Mesothelial cell of epicardium (in vitro differentiated cells): ENCODE measurements around the gene SPEM1. TPM values are rescaled to one million over a fixed set of nuclear protein-coding genes. Genes with fewer than 3 reads are reported as not detected.
A peak's percentile ranks its signal among the peaks of the same experiment; 100 is the strongest.

ENCODE experiments used
- DNase-seq, 2 experiments: peaks; one replicate each; pipeline ENCODE4 v3.0.0; 2021; ENCODE audit warnings: low spot score in 2 of 2; ENCODE audit not compliant: unreplicated experiment in 2 of 2
- H3K27ac Mint-ChIP-seq: 2 replicates; pipeline ENCODE4 v1.8.0; 2021; ENCODE audit warnings: mixed read lengths
- H3K27me3 Mint-ChIP-seq: 2 replicates; pipeline ENCODE4 v1.8.0; 2021; ENCODE audit warnings: low read depth, mixed read lengths
- H3K36me3 Mint-ChIP-seq: 2 replicates; pipeline ENCODE4 v1.8.0; 2021; ENCODE audit warnings: mixed read lengths
- H3K4me1 Mint-ChIP-seq: 2 replicates; pipeline ENCODE4 v1.8.0; 2021; ENCODE audit warnings: mixed read lengths
- H3K4me3 Mint-ChIP-seq: 2 replicates; pipeline ENCODE4 v1.8.0; 2021; ENCODE audit warnings: mild to moderate bottlenecking, moderate library complexity, mixed read lengths
- H3K9me3 Mint-ChIP-seq: 2 replicates; pipeline ENCODE4 v1.8.0; 2021; ENCODE audit warnings: mixed read lengths
- CTCF ChIP-seq: fragments of 200-600 bp; sonication (generic); IDR thresholded peaks from one replicate; pipeline ENCODE4 v1.5.0; 2021; ENCODE audit warnings: antibody characterized with exemption; ENCODE audit not compliant: unreplicated experiment
- total RNA-seq: library from RNA; stranded (reverse); gene quantifications from 3 replicates; pipeline ENCODE4 v1.2.1, GENCODE V29; 2021

SPEM1 gene
- total RNA-seq, 1 donor from 2014 or later, result 0.38 TPM

GRCh38 chr17:7445619-7445968 is 25.5 kb downstream of the SPEM1 start:
- Mint-ChIP-seq H3K27ac (peak overlapping the region; percentile 78), H3K4me3 (peak overlapping the region; percentile 75), H3K27me3 (peaks cover 21% of the 10 kb centered on the region), H3K4me1 (peaks cover 40% of the 10 kb centered on the region), H3K36me3 (peaks cover 9% of the 10 kb centered on the region), H3K9me3 (no peaks in the 10 kb centered on the region)
- no peak for DNase-seq
- TF ChIP-seq CTCF, result no peak

DNA sequence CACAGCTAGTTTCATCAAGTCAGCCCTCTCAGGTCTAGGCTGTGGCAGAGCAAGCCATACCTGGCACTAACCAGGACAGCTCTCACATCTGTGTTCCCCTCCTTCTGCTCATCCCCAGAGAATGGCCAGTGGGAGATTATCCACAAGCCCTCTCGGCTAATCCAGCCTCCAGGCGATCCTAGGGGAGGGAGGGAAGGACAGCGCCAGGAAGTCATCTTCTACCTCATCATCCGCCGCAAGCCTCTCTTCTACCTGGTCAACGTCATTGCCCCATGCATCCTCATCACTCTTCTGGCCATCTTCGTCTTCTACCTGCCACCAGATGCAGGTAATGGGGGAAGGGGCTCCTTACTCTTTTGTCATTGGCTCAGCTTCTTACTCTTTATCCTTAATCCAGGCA is 28.3 kb downstream of the SPEM1 start:
- no peak for TF ChIP-seq CTCF
- Mint-ChIP-seq H3K36me3 (peaks cover 11% of the 10 kb centered on the region), H3K4me3 (no peak overlapping the region), H3K4me1 (peaks cover 22% of the 10 kb centered on the region), H3K27ac (no peak overlapping the region), H3K9me3 (no peaks in the 10 kb centered on the region), H3K27me3 (peaks cover 21% of the 10 kb centered on the region)
- no peak for DNase-seq

DNA sequence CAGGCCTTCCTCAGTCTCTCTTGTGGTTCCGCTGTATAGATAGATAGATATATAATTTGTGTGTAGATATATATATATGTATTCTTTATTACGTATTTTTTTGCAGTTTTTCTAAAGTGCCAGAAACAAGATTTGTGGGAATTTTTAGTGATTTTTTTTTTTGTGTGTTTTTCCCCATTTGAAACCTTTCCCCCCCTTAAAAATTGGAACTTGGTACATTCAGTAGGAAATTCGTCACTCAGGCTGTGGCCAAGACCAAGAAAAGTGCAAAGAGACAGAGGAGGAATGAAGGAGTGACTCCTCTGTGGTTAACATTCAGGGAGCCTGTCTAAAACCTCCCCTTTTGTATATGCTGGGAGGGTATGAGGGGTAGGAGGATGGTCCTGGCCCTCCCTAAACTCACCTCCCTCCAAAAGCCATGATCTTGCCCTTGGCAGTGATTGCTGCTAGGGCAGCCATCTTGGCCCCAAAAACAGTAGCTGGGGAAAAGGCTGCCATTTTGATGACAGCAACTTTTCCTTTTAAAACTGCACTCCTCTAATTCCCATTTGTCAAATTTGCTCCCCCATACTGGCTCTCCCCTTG is 39.9 kb downstream of the SPEM1 start:
- no peak overlapping the region for H3K4me3 Mint-ChIP-seq
- TF ChIP-seq CTCF, result no peak
- peaks cover 8% of the 10 kb centered on the region for H3K4me1 Mint-ChIP-seq
- peak overlapping the region; percentile 52 for H3K27ac Mint-ChIP-seq
- H3K9me3 Mint-ChIP-seq, result no peaks in the 10 kb centered on the region
- H3K36me3 Mint-ChIP-seq, result peaks cover 13% of the 10 kb centered on the region
- no peak for DNase-seq
- no peaks in the 10 kb centered on the region for H3K27me3 Mint-ChIP-seq

DNA sequence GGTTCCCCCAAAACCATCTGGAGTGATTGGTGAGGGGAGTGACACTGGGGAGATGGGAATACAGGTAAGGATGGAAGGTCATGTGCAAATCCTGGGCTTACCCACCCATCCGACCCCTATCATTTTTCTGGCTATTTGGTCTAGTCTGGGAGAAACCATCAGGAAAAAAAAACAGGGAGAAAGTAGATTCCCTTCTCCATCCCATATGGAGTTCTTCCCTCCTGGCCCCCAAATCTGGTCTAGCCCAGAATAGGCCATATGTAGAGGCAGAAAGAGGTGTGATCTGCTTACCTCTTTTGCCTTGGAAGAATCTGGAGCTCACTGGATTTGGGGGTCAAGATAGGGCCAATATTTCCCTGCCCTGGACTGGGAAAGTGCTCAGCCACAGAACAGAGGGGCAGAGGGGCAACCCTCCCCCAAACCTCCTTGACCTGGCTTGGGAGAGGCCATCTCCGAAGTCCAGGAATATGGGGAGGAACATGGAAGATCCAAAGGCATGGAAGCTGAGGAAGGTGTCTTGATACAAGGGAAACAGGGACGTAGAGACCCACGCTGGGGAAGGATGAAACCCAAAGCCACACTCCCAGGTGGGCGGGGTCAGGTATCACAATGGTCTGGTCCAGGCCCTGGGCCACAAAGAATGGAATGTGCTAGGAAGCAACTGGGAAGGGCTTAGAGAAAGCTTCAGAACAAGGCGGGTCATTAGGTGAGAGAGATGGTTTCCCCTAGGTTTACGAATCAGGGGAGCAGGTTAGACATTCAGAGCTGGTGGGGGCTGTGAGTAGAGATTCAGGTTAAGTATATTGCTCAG is 40.9 kb downstream of the SPEM1 start:
- no peak for DNase-seq
- H3K4me1 Mint-ChIP-seq, result peaks cover 3% of the 10 kb centered on the region
- H3K27me3 Mint-ChIP-seq, result no peaks in the 10 kb centered on the region
- no peak for TF ChIP-seq CTCF
- H3K9me3 Mint-ChIP-seq, result no peaks in the 10 kb centered on the region
- peaks cover 15% of the 10 kb centered on the region for H3K36me3 Mint-ChIP-seq
- H3K27ac Mint-ChIP-seq, result no peak overlapping the region
- no peak overlapping the region for H3K4me3 Mint-ChIP-seq

DNA sequence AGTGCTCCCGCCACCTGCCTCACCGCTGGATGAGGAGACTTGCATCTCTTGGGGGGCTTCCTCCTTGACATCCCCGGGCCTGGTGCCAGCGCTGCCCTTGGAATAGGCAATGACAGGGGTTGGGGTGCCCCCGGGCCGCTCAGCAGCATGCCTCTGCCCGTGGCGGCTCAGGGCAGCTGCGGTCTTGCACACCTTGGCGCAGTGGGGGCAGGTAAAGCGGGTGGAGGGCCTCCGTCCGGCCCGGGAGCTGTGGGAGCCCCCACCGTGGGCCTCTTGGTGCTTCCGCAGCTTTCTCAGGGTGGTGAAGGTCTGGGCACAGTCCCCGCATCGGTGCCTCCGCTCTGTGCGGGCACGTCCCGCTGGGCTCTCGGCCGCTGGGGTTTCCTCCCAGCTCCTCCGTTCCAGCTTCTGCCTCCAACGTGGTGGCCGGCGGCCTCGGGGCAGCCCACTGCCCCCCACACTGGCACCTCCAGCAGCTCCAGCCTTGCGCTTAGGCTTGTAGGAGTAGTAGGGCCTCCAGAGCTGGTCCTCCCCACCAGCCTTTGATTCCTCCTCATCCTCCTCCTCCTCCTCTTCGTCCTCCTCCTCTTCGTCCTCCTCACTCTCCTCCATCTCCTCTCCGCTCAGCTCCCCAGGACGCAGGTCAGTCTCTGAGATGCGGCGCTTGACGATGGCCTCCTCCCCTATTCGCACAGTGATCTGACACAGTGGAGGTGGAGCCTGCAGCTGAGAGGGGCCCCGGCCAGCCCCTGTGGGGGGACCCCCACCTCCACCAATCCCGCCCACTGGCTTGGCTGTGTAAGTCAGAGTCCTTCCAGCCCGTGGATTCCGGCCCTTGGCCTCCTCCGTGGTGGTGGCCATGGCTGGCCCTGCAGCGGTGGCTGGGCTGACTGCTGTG is 42.6 kb downstream of the SPEM1 start:
- no peaks in the 10 kb centered on the region for H3K27me3 Mint-ChIP-seq
- H3K4me3 Mint-ChIP-seq, result no peak overlapping the region
- no peak overlapping the region for H3K27ac Mint-ChIP-seq

More for the DNA sequence above, 42.6 kb downstream of the SPEM1 start:
- no peak for DNase-seq
- TF ChIP-seq CTCF, result no peak
- Mint-ChIP-seq H3K36me3 (peaks cover 18% of the 10 kb centered on the region), H3K9me3 (no peaks in the 10 kb centered on the region), H3K4me1 (peaks cover 9% of the 10 kb centered on the region)
